GM10847 (cell line): ENCODE results near the gene RBMX2.

ENCODE experiments used
- POLR2A ChIP-seq: IDR thresholded peaks from 2 replicates; pipeline ENCODE4 v1.6.1; 2011; ENCODE audit not compliant: insufficient read length; ENCODE audit errors: extremely low read depth

RBMX2 gene

DNA sequence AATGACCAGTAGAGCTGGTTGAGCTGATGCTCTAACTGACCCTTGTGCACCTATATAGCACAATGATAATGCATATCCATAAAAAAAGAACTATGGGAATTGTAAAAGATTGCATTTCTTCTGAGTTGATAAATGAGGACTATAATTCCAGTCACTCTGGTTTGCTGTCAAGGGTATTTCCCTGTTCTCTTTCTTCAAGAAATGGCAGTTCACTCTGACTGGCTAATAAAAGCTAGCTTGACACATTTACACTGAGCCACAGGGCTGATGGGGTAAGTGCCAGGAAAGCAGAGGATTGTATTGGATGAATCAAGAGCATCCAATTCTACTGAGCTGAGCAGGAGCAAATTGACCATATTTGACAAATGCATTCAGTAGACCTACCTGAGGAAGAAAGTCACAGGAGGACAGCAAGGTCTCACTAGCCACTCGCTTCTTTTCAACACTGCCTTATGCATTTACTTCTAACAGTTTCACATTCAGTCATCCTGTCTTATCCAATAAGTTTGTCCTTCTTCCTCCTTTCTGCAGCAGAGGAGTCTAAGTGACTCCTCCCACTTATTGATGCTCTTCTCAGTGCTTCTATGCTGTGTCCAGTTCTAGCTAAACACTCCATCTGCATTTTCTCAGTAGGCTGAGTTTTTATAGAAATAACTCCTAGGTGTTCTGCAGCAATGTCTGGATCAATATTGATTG is 43.0 kb downstream of the RBMX2 start:
- TF ChIP-seq POLR2A = no peak

DNA sequence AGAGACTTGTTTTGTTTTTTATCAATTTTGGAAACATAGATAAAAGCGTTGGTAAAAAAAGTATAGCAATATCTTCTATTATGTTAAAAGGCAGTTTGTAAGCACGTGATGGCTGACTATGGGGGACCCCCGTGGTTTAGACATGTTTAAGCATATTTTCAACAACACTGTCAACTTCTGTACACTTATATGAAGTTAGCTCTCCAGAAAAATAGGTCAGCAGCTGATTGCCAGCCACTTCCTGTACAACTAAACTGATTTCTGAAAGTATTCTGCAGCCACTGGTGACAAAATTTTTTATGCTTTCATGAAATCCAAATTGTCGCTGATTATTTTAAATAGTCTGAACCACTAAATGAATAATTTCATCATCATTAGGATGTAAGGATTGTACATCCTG is 45.2 kb downstream of the RBMX2 start:
- TF ChIP-seq POLR2A = no peak
